GM21619 (cell line): ENCODE data around the gene ZNF431.
"Not testable (repeated sequence)": the region's sequence is repeated elsewhere in the genome, so short reads cannot be mapped to it uniquely, and the experiment has no call there.

Experiments used
- ATAC-seq: cut with Tn5 transposase; IDR thresholded peaks from one replicate; pipeline ENCODE4 v1.9.1; 2021; ENCODE audit not compliant: unreplicated experiment

Gene ZNF431

GRCh38 chr19:21141787-21142464 is at the start of gene ZNF431:
ZNF431 (plus strand) TSS chr19:21142040; CDS start chr19:21142184, 144 bp downstream.
- peak; percentile 98 for ATAC-seq

- ATAC-seq = no peak
Observed at GRCh38 chr19:21092109-21092508, 49.7 kb upstream of the ZNF431 start.

- no peak for ATAC-seq
Observed at GRCh38 chr19:21094347-21095025, 47.4 kb upstream of the ZNF431 start.

DNA sequence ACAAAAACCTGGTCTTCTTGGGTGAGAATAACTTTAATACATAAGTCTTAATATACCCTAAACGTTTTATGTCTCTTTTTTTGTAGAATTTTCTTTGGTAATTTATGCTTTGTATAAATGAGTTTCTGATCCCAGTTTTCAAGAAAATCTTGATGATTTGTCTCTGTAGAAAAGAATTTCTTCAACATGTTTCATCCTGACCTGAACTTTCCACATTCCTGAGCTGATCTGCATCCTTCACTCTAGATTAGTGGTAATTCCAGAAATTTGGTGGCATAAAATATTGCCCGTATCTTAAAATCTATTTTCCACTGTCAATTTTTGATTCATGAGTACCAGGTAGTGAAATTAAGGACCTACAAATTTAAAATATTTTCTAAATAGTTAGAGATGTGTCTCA is 43.5 kb upstream of the ZNF431 start:
- no peak for ATAC-seq

DNA sequence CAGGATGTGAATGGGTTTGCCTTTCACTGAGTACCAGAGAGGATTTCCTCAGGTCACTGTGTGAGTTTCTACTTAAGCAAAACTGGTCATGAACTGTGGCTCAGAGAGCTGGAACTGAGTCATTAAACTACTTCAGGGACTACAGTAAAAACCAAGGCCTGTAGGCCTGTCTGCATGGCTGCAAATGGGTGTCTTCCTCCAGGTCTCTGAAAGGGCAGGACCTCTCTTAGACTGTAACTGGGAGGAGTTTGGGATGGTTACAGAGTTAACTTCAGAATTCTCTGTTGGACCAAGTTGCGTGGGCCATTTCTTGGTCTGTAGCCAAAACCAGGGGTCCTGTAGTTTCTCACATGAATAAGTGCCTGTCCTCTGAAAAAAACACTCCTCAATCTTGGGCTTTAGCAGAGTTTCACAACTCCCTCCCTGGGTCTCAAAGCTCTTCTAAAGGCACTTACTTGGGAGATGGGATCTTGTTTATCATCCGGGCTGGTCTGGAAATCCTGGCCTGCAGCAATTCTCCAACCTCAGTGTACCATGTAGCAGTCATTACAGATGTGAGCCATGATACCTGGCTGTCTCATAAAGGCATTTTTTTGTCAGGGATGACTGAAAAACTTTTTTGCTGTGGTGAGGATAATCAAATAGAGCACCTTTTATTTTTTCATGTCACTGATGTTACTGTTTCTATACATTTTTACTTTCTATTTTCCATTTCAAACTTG is 40.2 kb upstream of the ZNF431 start:
- no peak for ATAC-seq

DNA sequence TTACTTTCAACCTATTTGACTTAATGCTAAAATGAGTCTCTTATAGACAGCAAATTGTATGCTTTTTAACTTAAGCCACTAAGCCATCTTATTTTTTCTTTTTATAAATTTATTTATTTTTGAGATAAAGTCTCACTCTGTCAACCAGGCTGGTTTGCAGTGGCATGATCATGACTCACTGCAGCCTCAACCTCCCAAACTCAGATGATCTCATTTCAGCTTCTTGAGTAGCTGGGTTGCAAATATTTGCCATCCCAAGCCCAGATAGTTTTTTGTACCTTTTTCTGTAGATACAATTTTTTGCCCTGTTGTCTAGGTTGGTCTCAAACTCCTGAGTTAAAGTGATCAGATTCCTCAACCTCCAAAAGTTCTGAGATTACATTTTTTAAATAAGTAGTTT is 32.7 kb upstream of the ZNF431 start:
- ATAC-seq = no peak

DNA sequence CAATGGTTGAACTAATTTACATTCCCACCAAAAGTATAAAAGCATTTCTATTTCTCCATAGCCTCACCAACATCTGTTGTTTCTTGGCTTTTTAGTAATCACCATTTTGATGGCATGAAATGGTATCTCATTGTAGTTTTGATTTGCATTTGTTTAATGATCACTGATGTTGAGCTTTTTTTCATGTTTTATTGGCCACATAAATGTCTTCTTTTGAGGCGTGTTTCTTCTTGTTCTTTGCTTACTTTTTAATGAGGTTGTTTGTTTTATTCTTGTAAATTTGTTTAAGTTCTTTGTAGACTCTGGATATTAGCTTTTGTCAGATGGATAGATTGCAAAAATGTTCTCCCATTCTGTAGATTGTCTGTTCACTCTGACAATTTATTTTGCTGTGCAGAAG is 31.7 kb upstream of the ZNF431 start:
- no peak for ATAC-seq

DNA sequence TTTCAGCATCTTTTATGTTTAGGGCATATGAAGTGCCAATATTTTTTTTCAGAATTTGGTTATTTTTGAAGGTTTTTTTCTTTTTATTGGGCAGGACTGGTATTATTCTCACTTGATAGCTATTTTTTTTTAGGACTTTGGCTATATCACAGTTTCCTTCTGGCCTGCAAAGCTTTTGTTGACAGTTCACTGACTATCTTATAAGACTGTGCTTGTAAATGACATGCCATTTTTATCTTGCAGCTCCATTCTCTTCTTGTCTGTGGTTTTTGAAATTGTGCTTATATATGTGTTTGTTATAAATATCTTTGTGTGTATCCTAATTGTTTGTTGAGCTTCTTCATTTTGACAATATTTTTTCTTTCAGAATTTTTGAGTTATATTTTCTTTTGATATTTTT is 26.4 kb upstream of the ZNF431 start:
- ATAC-seq = no peak

DNA sequence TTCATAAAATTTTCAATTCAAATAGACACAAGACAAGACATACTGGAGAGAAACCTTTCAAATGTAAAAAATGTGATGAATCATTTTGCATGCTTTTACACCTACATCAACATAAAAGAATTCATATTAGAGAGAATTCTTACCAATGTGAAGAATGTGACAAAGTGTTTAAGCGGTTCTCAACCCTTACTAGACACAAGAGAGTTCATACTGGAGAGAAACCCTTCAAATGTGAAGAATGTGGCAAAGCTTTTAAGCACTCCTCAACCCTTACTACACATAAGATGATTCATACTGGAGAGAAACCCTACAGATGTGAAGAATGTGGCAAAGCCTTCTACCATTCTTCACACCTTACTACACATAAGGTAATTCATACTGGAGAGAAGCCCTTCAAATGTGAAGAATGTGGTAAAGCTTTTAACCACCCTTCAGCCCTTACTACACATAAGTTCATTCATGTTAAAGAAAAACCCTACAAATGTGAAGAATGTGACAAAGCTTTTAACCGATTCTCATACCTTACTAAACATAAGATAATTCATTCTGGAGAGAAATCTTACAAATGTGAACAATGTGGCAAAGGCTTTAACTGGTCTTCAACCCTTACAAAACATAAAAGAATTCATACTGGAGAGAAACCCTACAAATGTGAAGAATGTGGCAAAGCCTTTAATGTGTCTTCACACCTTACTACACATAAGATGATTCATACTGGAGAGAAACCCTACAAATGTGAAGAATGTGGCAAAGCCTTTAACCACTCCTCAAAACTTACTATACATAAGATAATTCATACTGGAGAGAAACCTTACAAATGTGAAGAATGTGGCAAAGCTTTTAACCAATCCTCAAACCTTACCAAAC is 24.6 kb upstream of the ZNF431 start:
- no peak for ATAC-seq

DNA sequence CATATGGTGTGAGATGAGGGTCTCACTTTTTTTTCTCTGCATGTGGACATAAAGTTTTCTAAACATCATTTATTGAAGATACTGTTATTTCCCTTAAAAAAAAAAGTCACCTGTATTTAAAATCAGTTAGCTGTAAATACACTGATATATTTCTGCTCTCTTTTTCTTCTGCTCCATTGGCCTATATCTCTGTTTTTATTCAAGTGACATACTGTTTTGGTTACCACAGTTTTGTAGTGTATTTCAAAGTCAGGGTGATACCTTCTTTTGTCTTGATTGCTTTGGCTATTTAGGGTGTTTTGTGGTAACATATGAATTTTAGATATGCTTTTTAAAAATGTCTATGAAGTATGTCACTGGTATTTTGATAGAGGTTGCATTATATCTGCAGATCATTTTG is 15.8 kb upstream of the ZNF431 start:
- no peak for ATAC-seq

GRCh38 chr19:21127001-21127400 is 14.8 kb upstream of the ZNF431 start:
- ATAC-seq = no peak

GRCh38 chr19:21127898-21128297 is 13.9 kb upstream of the ZNF431 start:
- ATAC-seq = no peak

DNA sequence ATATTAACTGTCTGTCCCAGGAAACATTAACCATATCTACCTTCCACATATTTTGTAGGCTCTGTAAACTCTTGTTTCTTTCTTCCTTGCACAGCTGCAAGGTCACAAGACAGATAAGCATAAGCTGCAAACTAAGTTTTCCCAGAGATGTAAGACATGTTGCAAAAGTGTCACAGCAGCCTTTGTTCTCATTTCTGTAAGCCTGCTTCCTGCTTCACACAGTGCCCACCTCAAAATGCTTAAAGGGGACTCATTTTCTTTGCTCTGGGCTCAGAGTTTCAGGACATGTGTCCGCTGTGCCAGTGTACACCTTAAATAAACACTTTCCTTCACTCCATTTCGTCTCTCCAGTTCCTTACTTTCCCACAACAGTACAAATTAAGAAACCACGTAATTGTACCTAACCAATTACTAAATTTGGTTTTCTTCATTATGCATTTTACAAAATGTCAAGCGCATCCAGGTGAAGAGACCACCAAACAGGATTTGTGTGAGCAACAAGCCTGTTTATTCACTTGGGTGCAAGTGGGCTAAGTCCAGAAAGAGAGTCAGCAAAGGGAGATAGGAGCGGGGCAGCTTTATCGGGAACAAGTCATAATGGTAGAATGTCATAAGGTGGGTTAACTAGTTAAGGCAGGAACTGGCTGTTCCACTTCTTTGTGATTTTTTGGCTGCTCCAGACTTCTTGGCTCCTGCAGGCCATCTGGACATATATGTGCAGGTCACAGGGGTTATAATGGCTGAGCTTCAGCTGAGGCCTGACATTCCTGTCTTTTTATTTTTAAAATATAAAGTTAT is 12.7 kb upstream of the ZNF431 start:
- ATAC-seq = no peak

GRCh38 chr19:21130097-21130775 is 11.6 kb upstream of the ZNF431 start:
- no peak for ATAC-seq

DNA sequence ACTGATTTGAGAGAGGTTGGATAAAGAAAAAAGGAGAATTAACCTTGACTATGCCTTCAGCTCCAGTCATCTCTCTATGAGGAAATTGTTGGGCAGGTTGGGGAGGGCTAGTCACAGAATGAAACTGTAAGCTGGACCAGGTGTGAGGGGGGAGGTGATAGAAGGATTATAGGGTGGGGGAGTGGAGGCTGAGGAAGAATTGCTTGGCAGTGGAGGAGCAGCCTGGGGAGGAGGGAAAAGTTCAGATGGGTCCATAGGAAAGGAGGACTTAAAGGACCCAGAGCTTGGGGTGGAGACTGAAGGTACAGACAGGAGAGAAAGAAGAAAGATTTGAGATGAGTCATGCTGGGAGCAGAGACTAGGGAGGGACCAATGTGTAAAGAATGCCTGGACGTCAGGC is 8.2 kb upstream of the ZNF431 start:
- ATAC-seq = no peak

DNA sequence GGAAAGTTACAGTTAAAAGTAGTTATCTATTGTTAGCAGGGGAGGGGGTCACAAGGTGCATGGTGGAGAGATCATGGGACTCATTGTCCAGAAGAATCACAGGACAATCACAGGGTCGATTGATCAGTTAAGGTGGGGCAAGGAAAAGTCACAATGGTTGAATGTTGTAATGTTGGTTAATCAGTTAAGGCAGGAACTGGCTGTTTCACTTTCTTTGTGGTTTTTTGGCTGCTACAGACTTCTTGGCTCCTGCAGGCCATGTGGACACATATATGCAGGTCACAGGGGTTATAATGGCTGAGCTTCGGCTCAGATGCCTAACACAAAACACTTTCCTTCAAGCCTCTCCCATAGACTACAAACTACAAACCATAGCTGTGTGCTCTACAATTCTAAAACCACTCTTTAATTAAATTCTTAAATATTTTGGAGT is 6.9 kb upstream of the ZNF431 start:
- no peak for ATAC-seq

- no peak for ATAC-seq
Observed at GRCh38 chr19:21135433-21135832, 6.4 kb upstream of the ZNF431 start.

DNA sequence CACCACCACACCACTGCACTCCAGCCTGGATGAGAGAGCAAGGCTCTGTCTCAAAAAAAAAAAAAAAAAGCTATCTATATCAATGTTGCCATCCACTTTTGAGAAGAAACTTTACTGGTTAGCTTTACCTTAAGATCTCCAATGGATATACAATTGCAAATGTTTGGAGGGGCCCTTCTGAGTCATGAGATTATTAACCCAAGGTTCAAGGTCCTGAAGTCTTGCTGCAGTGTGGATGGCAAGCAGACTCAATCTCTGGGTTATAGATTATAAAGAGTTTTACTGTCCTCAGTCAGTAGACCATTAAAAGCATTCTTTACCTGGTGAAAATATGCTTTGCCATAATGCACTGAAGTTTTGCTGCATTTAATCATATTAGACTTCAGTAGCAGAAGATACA is 3.7 kb upstream of the ZNF431 start:
- no peak for ATAC-seq

- ATAC-seq = not testable (repeated sequence)
Observed at GRCh38 chr19:21141006-21141405, 834 bp upstream of the ZNF431 start.

- ATAC-seq = no peak
Observed at GRCh38 chr19:21143428-21143827, 1.6 kb downstream of the ZNF431 start.
